ENCODE data around the gene SETBP1. TPM values are rescaled to one million over a fixed set of nuclear protein-coding genes. Genes with fewer than 3 reads are reported as not detected.

Gene SETBP1
- total RNA-seq, 1 donor from 2014 or later, result 7.1 TPM

GRCh38 chr18:45039376-45039775, 358.7 kb downstream of the SETBP1 start:
- ATAC-seq (no peak), DNase-seq (ENCODE audit: missing footprints) (no peak)
- intact Hi-C loops (cut with DNase I), result no loop called here

GRCh38 chr18:45040879-45041278, 360.2 kb downstream of the SETBP1 start:
- intact Hi-C loops (cut with DNase I), result no loop called here
- ATAC-seq (no peak), DNase-seq (ENCODE audit: missing footprints) (no peak)

- intact Hi-C loops (cut with DNase I), result no loop called here
- DNase-seq (ENCODE audit: missing footprints) (no peak), ATAC-seq (no peak)
Measured at GRCh38 chr18:45044787-45045186, 364.1 kb downstream of the SETBP1 start.

- intact Hi-C loops (cut with DNase I), result no loop called here
- DNase-seq (ENCODE audit: missing footprints), result no peak
- ATAC-seq, result no peak
Measured at GRCh38 chr18:45046228-45046627, 365.5 kb downstream of the SETBP1 start.

GRCh38 chr18:45046961-45047360, 366.3 kb downstream of the SETBP1 start:
- ATAC-seq, result no peak
- intact Hi-C loops (cut with DNase I), result no loop called here
- DNase-seq (ENCODE audit: missing footprints), result no peak

GRCh38 chr18:45049578-45050319, 369.1 kb downstream of the SETBP1 start:
- DNase-seq (ENCODE audit: missing footprints) (no peak), ATAC-seq (no peak)
- intact Hi-C loops (cut with DNase I), result no loop called here

- no peak for ATAC-seq
- intact Hi-C loops (cut with DNase I), result no loop called here
Measured at GRCh38 chr18:45050712-45051601, 370.3 kb downstream of the SETBP1 start.

GRCh38 chr18:45054636-45055035, 373.9 kb downstream of the SETBP1 start:
- ATAC-seq, result no peak
- no peak for DNase-seq (ENCODE audit: missing footprints)
- intact Hi-C loops (cut with DNase I), result no loop called here

More at GRCh38 chr18:45050712-45051601, 370.3 kb downstream of the SETBP1 start:
- DNase-seq (ENCODE audit: missing footprints), result no peak

GRCh38 chr18:45055811-45056210, 375.1 kb downstream of the SETBP1 start:
- DNase-seq (ENCODE audit: missing footprints) (no peak), ATAC-seq (no peak)
- intact Hi-C loops (cut with DNase I), result no loop called here

GRCh38 chr18:45056926-45057325, 376.2 kb downstream of the SETBP1 start:
- ATAC-seq (no peak), DNase-seq (ENCODE audit: missing footprints) (no peak)
- intact Hi-C loops (cut with DNase I), result no loop called here

GRCh38 chr18:45057955-45058600, 377.4 kb downstream of the SETBP1 start:
- ATAC-seq (no peak), DNase-seq (ENCODE audit: missing footprints) (no peak)
- intact Hi-C loops (cut with DNase I), result no loop called here

GRCh38 chr18:45059695-45060094, 379.0 kb downstream of the SETBP1 start:
- ATAC-seq, result no peak
- intact Hi-C loops (cut with DNase I), result no loop called here

GRCh38 chr18:45060102-45060501, 379.4 kb downstream of the SETBP1 start:
- DNase-seq (ENCODE audit: missing footprints) (no peak), ATAC-seq (no peak)
- intact Hi-C loops (cut with DNase I), result no loop called here

More at GRCh38 chr18:45059695-45060094, 379.0 kb downstream of the SETBP1 start:
- no peak for DNase-seq (ENCODE audit: missing footprints)

GRCh38 chr18:45061359-45061758, 380.7 kb downstream of the SETBP1 start:
- ATAC-seq, result no peak
- intact Hi-C loops (cut with DNase I), result no loop called here

GRCh38 chr18:45063246-45064038, 382.8 kb downstream of the SETBP1 start:
- intact Hi-C loops (cut with DNase I), result no loop called here
- DNase-seq (ENCODE audit: missing footprints) (no peak), ATAC-seq (no peak)

More at GRCh38 chr18:45061359-45061758, 380.7 kb downstream of the SETBP1 start:
- no peak for DNase-seq (ENCODE audit: missing footprints)

- ATAC-seq, result no peak
- DNase-seq (ENCODE audit: missing footprints), result no peak
- intact Hi-C loops (cut with DNase I), result no loop called here
Measured at GRCh38 chr18:45066210-45066609, 385.5 kb downstream of the SETBP1 start.

GRCh38 chr18:45066886-45067285, 386.2 kb downstream of the SETBP1 start:
- ATAC-seq (peak; percentile 95), DNase-seq (ENCODE audit: missing footprints) (no peak)
- intact Hi-C loops (cut with DNase I), result no loop called here

- ATAC-seq, result no peak
- no peak for DNase-seq (ENCODE audit: missing footprints)
- intact Hi-C loops (cut with DNase I), result no loop called here
Measured at GRCh38 chr18:45068400-45069094, 387.9 kb downstream of the SETBP1 start.

Data from Right ventricle myocardium inferior (tissue), 1 donor.